Measurements from ENCODE around the gene SLC26A1. TPM values are rescaled to one million over a fixed set of nuclear protein-coding genes. Genes with fewer than 3 reads are reported as not detected.

Gene SLC26A1
- total RNA-seq, 1 experiment from 2014 or later, result 1.8 TPM

GRCh38 chr4:1028574-1029220 lies 35.5 kb upstream of the SLC26A1 start:
- no peak for ATAC-seq
- TF ChIP-seq, protein P1, sequence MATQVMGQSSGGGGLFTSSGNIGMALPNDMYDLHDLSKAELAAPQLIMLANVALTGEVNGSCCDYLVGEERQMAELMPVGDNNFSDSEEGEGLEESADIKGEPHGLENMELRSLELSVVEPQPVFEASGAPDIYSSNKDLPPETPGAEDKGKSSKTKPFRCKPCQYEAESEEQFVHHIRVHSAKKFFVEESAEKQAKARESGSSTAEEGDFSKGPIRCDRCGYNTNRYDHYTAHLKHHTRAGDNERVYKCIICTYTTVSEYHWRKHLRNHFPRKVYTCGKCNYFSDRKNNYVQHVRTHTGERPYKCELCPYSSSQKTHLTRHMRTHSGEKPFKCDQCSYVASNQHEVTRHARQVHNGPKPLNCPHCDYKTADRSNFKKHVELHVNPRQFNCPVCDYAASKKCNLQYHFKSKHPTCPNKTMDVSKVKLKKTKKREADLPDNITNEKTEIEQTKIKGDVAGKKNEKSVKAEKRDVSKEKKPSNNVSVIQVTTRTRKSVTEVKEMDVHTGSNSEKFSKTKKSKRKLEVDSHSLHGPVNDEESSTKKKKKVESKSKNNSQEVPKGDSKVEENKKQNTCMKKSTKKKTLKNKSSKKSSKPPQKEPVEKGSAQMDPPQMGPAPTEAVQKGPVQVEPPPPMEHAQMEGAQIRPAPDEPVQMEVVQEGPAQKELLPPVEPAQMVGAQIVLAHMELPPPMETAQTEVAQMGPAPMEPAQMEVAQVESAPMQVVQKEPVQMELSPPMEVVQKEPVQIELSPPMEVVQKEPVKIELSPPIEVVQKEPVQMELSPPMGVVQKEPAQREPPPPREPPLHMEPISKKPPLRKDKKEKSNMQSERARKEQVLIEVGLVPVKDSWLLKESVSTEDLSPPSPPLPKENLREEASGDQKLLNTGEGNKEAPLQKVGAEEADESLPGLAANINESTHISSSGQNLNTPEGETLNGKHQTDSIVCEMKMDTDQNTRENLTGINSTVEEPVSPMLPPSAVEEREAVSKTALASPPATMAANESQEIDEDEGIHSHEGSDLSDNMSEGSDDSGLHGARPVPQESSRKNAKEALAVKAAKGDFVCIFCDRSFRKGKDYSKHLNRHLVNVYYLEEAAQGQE (IDR thresholded peaks at IDR 0.05; ENCODE audit: insufficient read depth in 1 of 2, low read depth in 2 of 2, low read length in 1 of 2), result no peak
- TF ChIP-seq POLR2AphosphoS5 (IDR thresholded peaks at IDR 0.05; ENCODE audit: low read depth, low read length), result no peak
- no peak for TF ChIP-seq SIN3A (IDR thresholded peaks at IDR 0.05; ENCODE audit: borderline replicate concordance, insufficient read depth, low read depth, low read length)
- no peak for TF ChIP-seq TCF7L2 (IDR thresholded peaks at IDR 0.05; ENCODE audit: low read depth, low read length)
- DNase-seq (ENCODE audit: low read depth, low spot score), result no peak
- peaks cover 13% of the 10 kb centered on the region for H3K4me1 ChIP-seq (ENCODE audit: control insufficient read depth, insufficient read depth, low read length)
- H3K9me3 ChIP-seq (ENCODE audit: control insufficient read depth, insufficient read depth, low read depth, low read length), result no peaks in the 10 kb centered on the region
- in situ Hi-C loops (cut with HindIII; ENCODE audit: low pct_unique_long_range_greater_than_20kb, low sequenced_read_pairs) (no loop called here), intact Hi-C loops (cut with micrococcal nuclease; ENCODE audit: unreplicated experiment) (no loop called here)
- CTCF ChIA-PET, result no interaction called here
- BruUV-seq (replicated peaks), result no TSS peak
- POLR2A ChIA-PET, result no interaction called here
- H3K36me3 ChIP-seq (ENCODE audit: control insufficient read depth, insufficient read depth, low read length), result no peaks in the 10 kb centered on the region
- H3K27me3 ChIP-seq (ENCODE audit: control insufficient read depth, insufficient read depth, low read length), result no peaks in the 10 kb centered on the region
- H3K4me3 ChIP-seq (ENCODE audit: low read depth in 2 of 2, low read length in 2 of 2), result no peak overlapping the region
- H3K27ac ChIP-seq (ENCODE audit: low read length), result no peak overlapping the region

DNA sequence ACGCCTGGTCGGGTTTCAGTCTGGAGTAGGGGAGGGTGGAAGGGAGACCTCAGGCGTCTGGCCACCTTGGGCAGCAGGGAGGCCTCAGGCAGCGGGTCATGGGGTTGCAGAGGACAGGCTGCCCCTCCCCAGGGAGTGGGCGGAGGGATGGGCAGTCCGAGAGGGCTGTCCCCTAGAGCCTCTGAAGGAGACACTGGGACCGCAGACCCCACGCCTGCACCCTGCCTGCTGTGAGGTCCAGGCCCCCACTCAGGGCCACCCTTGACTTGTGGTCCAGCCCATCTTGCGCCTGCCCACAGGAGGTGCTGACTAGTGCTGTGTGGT lies 34.7 kb upstream of the SLC26A1 start:
- ATAC-seq, result 0 out of 2 replicates have a peak, but pooled peaks have one; percentile 5

More for the DNA sequence above, 34.7 kb upstream of the SLC26A1 start:
- BruUV-seq (replicated peaks), result no TSS peak
- H3K36me3 ChIP-seq (ENCODE audit: control insufficient read depth, insufficient read depth, low read length), result no peaks in the 10 kb centered on the region
- CTCF ChIA-PET, result no interaction called here
- no peak overlapping the region for H3K4me3 ChIP-seq (ENCODE audit: low read depth in 2 of 2, low read length in 2 of 2)
- peaks cover 13% of the 10 kb centered on the region for H3K4me1 ChIP-seq (ENCODE audit: control insufficient read depth, insufficient read depth, low read length)
- intact Hi-C loops (cut with micrococcal nuclease; ENCODE audit: unreplicated experiment), result no loop called here
- no peak overlapping the region for H3K27ac ChIP-seq (ENCODE audit: low read length)
- TF ChIP-seq TCF7L2 (IDR thresholded peaks at IDR 0.05; ENCODE audit: low read depth, low read length) (no peak), SIN3A (IDR thresholded peaks at IDR 0.05; ENCODE audit: borderline replicate concordance, insufficient read depth, low read depth, low read length) (no peak), POLR2AphosphoS5 (IDR thresholded peaks at IDR 0.05; ENCODE audit: low read depth, low read length) (no peak; the same call in 1 of the 2 replicates), CTCF (IDR thresholded peaks at IDR 0.05) (no peak)
- TF ChIP-seq, protein P1 (IDR thresholded peaks at IDR 0.05; ENCODE audit: insufficient read depth in 1 of 2, low read depth in 2 of 2, low read length in 1 of 2), result no peak
- POLR2A ChIA-PET, result no interaction called here
- in situ Hi-C loops (cut with HindIII; ENCODE audit: low pct_unique_long_range_greater_than_20kb, low sequenced_read_pairs), result no loop called here
- H3K27me3 ChIP-seq (ENCODE audit: control insufficient read depth, insufficient read depth, low read length), result no peaks in the 10 kb centered on the region
- no peak for DNase-seq (ENCODE audit: low read depth, low spot score)
- H3K9me3 ChIP-seq (ENCODE audit: control insufficient read depth, insufficient read depth, low read depth, low read length), result no peaks in the 10 kb centered on the region

Data from Panc1 (cell line).